ENCODE results near the gene RELB.
"Not testable (repeated sequence)": the region's sequence is repeated elsewhere in the genome, so short reads cannot be mapped to it uniquely, and the experiment has no call there.

Gene RELB

GRCh38 chr19:44987148-44987675 lies 14.1 kb upstream of the RELB start:
- no peak for DNase-seq (ENCODE audit: low spot score)

GRCh38 chr19:44988273-44988672 lies 13.0 kb upstream of the RELB start:
- DNase-seq (ENCODE audit: low spot score) = no peak

- DNase-seq (ENCODE audit: low spot score) = peak; percentile 60
Observed at GRCh38 chr19:44988896-44989556, 12.2 kb upstream of the RELB start.

GRCh38 chr19:44990459-44990858 lies 10.8 kb upstream of the RELB start:
- no peak for DNase-seq (ENCODE audit: low spot score)

- DNase-seq (ENCODE audit: low spot score) = no peak
Observed at GRCh38 chr19:44990966-44991365, 10.3 kb upstream of the RELB start.

GRCh38 chr19:44992336-44993163 lies 8.7 kb upstream of the RELB start:
- DNase-seq (ENCODE audit: low spot score) = no peak

GRCh38 chr19:44993526-44993925 lies 7.7 kb upstream of the RELB start:
- no peak for DNase-seq (ENCODE audit: low spot score)

GRCh38 chr19:44993926-44994537 lies 7.2 kb upstream of the RELB start:
- DNase-seq (ENCODE audit: low spot score) = no peak

GRCh38 chr19:44998025-44998424 lies 3.2 kb upstream of the RELB start:
- no peak for DNase-seq (ENCODE audit: low spot score)

- not testable (repeated sequence) for DNase-seq (ENCODE audit: low spot score)
Observed at GRCh38 chr19:44999131-44999925, 1.9 kb upstream of the RELB start.

GRCh38 chr19:45000665-45001064 lies 599 bp upstream of the RELB start:
- not testable (repeated sequence) for DNase-seq (ENCODE audit: low spot score)

GRCh38 chr19:45003485-45003884 lies 2.2 kb downstream of the RELB start:
- no peak for DNase-seq (ENCODE audit: low spot score)

- DNase-seq (ENCODE audit: low spot score) = no peak
Observed at GRCh38 chr19:45005787-45006186, 4.5 kb downstream of the RELB start.

GRCh38 chr19:45008552-45008951 lies 7.3 kb downstream of the RELB start:
- no peak for DNase-seq (ENCODE audit: low spot score)

- DNase-seq (ENCODE audit: low spot score) = no peak
Observed at GRCh38 chr19:45009625-45010255, 8.5 kb downstream of the RELB start.

GRCh38 chr19:45010306-45010705 lies 9.0 kb downstream of the RELB start:
- no peak for DNase-seq (ENCODE audit: low spot score)

- DNase-seq (ENCODE audit: low spot score) = no peak
Observed at GRCh38 chr19:45011959-45012358, 10.7 kb downstream of the RELB start.

GRCh38 chr19:45016388-45017314 lies 15.4 kb downstream of the RELB start:
- DNase-seq (ENCODE audit: low spot score) = peak; percentile 79

- DNase-seq (ENCODE audit: low spot score) = no peak
Observed at GRCh38 chr19:45019187-45019586, 17.9 kb downstream of the RELB start.

GRCh38 chr19:45020071-45020470 lies 18.8 kb downstream of the RELB start:
- DNase-seq (ENCODE audit: low spot score) = no peak

All from RKO (cell line).